Measurements from ENCODE around the gene CHAF1A.

Gene CHAF1A

GRCh38 chr19:4393947-4394590 lies 8.4 kb upstream of the CHAF1A start:
- Histone ChIP-seq H3K4me1 (ENCODE audit: control insufficient read depth, insufficient read depth, low read length) (peaks cover 13% of the 10 kb centered on the region), H3K9me3 (ENCODE audit: control insufficient read depth, insufficient read depth, low read depth, low read length) (no peaks in the 10 kb centered on the region), H3K27ac (ENCODE audit: extremely low read depth, low read depth, low read length) (no peak overlapping the region), H3K4me3 (ENCODE audit: low read depth, low read length) (no peak overlapping the region), H3K36me3 (ENCODE audit: control insufficient read depth in 2 of 2, insufficient read depth in 1 of 2, low read length in 2 of 2) (peaks cover 3 to 45% of the 10 kb centered on the region in 2 experiments; a peak in 2 of 3 replicates)
- no peak for TF ChIP-seq ZNF24 (tag by site-specific recombination; IDR thresholded peaks at IDR 0.05)
- TF ChIP-seq ZNF362 (tag by site-specific recombination; IDR thresholded peaks at IDR 0.05), result 0 out of 2 replicates have a peak, but pooled peaks have one; percentile 18
- TF ChIP-seq ZNF423 (tag by site-specific recombination; IDR thresholded peaks at IDR 0.05), result no peak
- TF ChIP-seq ZBTB17 (tag by site-specific recombination; IDR thresholded peaks at IDR 0.05), result no peak
- TF ChIP-seq ZNF433 (tag by site-specific recombination; IDR thresholded peaks at IDR 0.05; ENCODE audit: low read depth), result no peak
- no peak for TF ChIP-seq YY2 (tag by site-specific recombination; IDR thresholded peaks at IDR 0.05)
- peak; percentile 50 for TF ChIP-seq ZNF341 (tag by site-specific recombination; IDR thresholded peaks at IDR 0.05; ENCODE audit: low read depth)
- ChIA-PET POLR2A (interaction anchor here (0.6 to 1.3 kb wide), 6 partner anchors 8 to 51 kb away, joined by 3 to 7 read pairs (median 4); partner anchors contain the start of gene CHAF1A), CTCF (interaction anchor here (0.7 kb wide), 1 partner anchor 18 kb away, joined by 3 read pairs; no protein-coding TSS in a partner anchor)

- no peaks in the 10 kb centered on the region for H3K9me3 ChIP-seq (ENCODE audit: control insufficient read depth, insufficient read depth, low read depth, low read length)
- no peak overlapping the region for H3K4me3 ChIP-seq (ENCODE audit: low read depth, low read length)
- H3K36me3 ChIP-seq (ENCODE audit: control insufficient read depth in 2 of 2, insufficient read depth in 1 of 2, low read length in 2 of 2), result peaks cover 3 to 37% of the 10 kb centered on the region in 2 experiments; a peak in 2 of 3 replicates
- no peaks in the 10 kb centered on the region for H3K4me1 ChIP-seq (ENCODE audit: control insufficient read depth, insufficient read depth, low read length)
- ChIA-PET CTCF (interaction anchor here (0.7 to 1.3 kb wide), 3 partner anchors 9 to 45 kb away, joined by 3 to 4 read pairs (median 4); no protein-coding TSS in a partner anchor), POLR2A (no interaction called here)
- H3K27ac ChIP-seq (ENCODE audit: extremely low read depth, low read depth, low read length), result no peak overlapping the region
- TF ChIP-seq ZNF121 (tag by site-specific recombination; IDR thresholded peaks at IDR 0.05) (no peak), ZNF362 (tag by site-specific recombination; IDR thresholded peaks at IDR 0.05) (no peak), GLI2 (tag by site-specific recombination; IDR thresholded peaks at IDR 0.05; ENCODE audit: borderline replicate concordance, low read depth) (no peak), ZNF10 (tag by site-specific recombination; IDR thresholded peaks at IDR 0.05) (peak; percentile 49; the same call in 1 of the 2 replicates), ZNF521 (tag by site-specific recombination; IDR thresholded peaks at IDR 0.05) (no peak)
These were observed 5.3 kb upstream of the CHAF1A start for GRCh38 chr19:4396949-4397783.

- ChIA-PET POLR2A (interaction anchor here (1.0 to 1.1 kb wide), 3 partner anchors 24 to 133 kb away, joined by 3 to 6 read pairs (median 4); no protein-coding TSS in a partner anchor), CTCF (interaction anchor here (0.6 to 3.0 kb wide), 17 partner anchors 11 to 391 kb away, joined by 3 to 40 read pairs (median 4); no protein-coding TSS in a partner anchor)
- Histone ChIP-seq H3K27ac (ENCODE audit: extremely low read depth, low read depth, low read length) (peak overlapping the region; percentile 84), H3K4me3 (ENCODE audit: low read depth, low read length) (peak overlapping the region; percentile 95), H3K36me3 (ENCODE audit: control insufficient read depth in 2 of 2, insufficient read depth in 1 of 2, low read length in 2 of 2) (peaks cover 3 to 42% of the 10 kb centered on the region in 2 experiments; a peak in 2 of 3 replicates), H3K9me3 (ENCODE audit: control insufficient read depth, insufficient read depth, low read depth, low read length) (no peaks in the 10 kb centered on the region), H3K4me1 (ENCODE audit: control insufficient read depth, insufficient read depth, low read length) (no peaks in the 10 kb centered on the region)
- TF ChIP-seq CTCF (tag by site-specific recombination; IDR thresholded peaks at IDR 0.05) (no peak), SP7 (tag by site-specific recombination; IDR thresholded peaks at IDR 0.05) (0 out of 2 replicates have a peak, but pooled peaks have one; percentile 7), GLI2 (tag by site-specific recombination; IDR thresholded peaks at IDR 0.05; ENCODE audit: borderline replicate concordance, low read depth) (no peak), ZXDB (tag by site-specific recombination; IDR thresholded peaks at IDR 0.05) (peak; percentile 74; the same call in 1 of the 2 replicates), ZEB2 (tag by site-specific recombination; IDR thresholded peaks at IDR 0.05) (no peak; the same call in none of the 2 replicates), ZNF335 (tag by site-specific recombination; conservative IDR thresholded peaks at IDR 0.05) (0 out of 2 replicates have a peak, but pooled peaks have one; percentile 72), ZBTB17 (tag by site-specific recombination; IDR thresholded peaks at IDR 0.05) (peak; percentile 45), PRDM2 (tag by site-specific recombination; IDR thresholded peaks at IDR 0.05; ENCODE audit: borderline replicate concordance) (no peak), ZBTB48 (tag by site-specific recombination; IDR thresholded peaks at IDR 0.05) (0 out of 2 replicates have a peak, but pooled peaks have one; percentile 88)
These were observed 2.7 kb upstream of the CHAF1A start for GRCh38 chr19:4399812-4400134.

All from HEK293 (cell line).